ENCODE data around the gene ALDH3B2.

DNA sequence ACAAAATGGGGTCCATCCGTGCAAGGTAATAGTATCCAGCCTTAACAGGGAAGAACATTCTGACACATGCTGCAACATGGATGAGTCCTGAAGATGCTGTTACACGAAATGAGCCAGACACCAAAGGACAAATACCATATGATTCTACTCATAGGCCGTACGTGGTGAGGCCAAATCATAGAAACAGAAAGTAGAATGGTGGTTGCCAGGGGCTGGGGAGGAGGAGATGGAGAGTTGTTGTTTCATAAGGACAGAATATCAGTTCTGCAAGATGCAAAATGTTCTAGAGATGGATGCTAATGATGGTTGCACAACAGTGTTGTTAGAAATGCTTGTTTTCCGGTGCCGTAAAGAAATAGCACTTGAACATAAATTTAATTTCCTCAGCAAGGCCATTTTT is 37.5 kb downstream of the ALDH3B2 start:
- TF ChIP-seq CTCF (conservative IDR thresholded peaks at IDR 0.05) (no peak), ZFX (IDR thresholded peaks at IDR 0.05) (no peak)

All from C4-2B (cell line).